Measurements from ENCODE around the gene C19orf12. TPM values are rescaled to one million over a fixed set of nuclear protein-coding genes. Genes with fewer than 3 reads are reported as not detected.

The C19orf12 gene
- total and polyA plus RNA-seq, 7 donors = 37.5 to 142 (median 65.4) TPM

GRCh38 chr19:29668746-29669609 is 46.1 kb downstream of the C19orf12 start:
- peak in 1 of 2 donors; percentile 70 for DNase-seq
- intact Hi-C loops (cut with DNase I) = no loop called here
- peaks cover 4% of the 10 kb centered on the region in 2 donors for H3K36me3 ChIP-seq (ENCODE audit: insufficient read depth in 1 of 2, low read depth in 1 of 2)
- H3K4me1 ChIP-seq = peaks cover 71% of the 10 kb centered on the region
- 65 to 82% (median 67%) methylated on average over 13 of the region's 13 CpGs for WGBS, 3 donors
- peak; percentile 33 for TF ChIP-seq CTCF (IDR thresholded peaks at IDR 0.05)
- no peaks in the 10 kb centered on the region for H3K9me3 ChIP-seq
- H3K27me3 ChIP-seq (ENCODE audit: insufficient read depth in 3 of 3, low read length in 2 of 3) = no peaks in the 10 kb centered on the region
- H3K4me3 ChIP-seq = peak overlapping the region; percentile 75
- ATAC-seq = no peak
- H3K27ac ChIP-seq = peak overlapping the region; percentile 86

- intact Hi-C loops (cut with DNase I) = loop anchor here in 1 of 2 donors (2.0 kb wide), 1 partner anchor 61 kb away; the partner anchor contains the start of gene POP4
- peak overlapping the region; percentile 75 for H3K4me3 ChIP-seq
Observed at GRCh38 chr19:29667901-29668341, 47.1 kb downstream of the C19orf12 start.

GRCh38 chr19:29667387-29667783 is 47.7 kb downstream of the C19orf12 start:
- H3K4me1 ChIP-seq = peaks cover 71% of the 10 kb centered on the region
- no peak for TF ChIP-seq CTCF (IDR thresholded peaks at IDR 0.05)
- no peaks in the 10 kb centered on the region for H3K27me3 ChIP-seq (ENCODE audit: insufficient read depth in 3 of 3, low read length in 2 of 3)
- DNase-seq = no peak
- peak overlapping the region; percentile 86 for H3K27ac ChIP-seq
- no peak for ATAC-seq
- intact Hi-C loops (cut with DNase I) = loop anchor here in 1 of 2 donors (2.0 kb wide), 1 partner anchor 61 kb away; the partner anchor contains the start of gene POP4
- H3K36me3 ChIP-seq (ENCODE audit: insufficient read depth in 1 of 2, low read depth in 1 of 2) = no peaks in the 10 kb centered on the region
- WGBS, 3 donors = 37 to 48% (median 42%) methylated on average over 11 of the region's 11 CpGs
- no peaks in the 10 kb centered on the region for H3K9me3 ChIP-seq
- H3K4me3 ChIP-seq = peak overlapping the region; percentile 75

More at GRCh38 chr19:29667901-29668341, 47.1 kb downstream of the C19orf12 start:
- peak overlapping the region; percentile 86 for H3K27ac ChIP-seq
- no peaks in the 10 kb centered on the region for H3K9me3 ChIP-seq
- H3K4me1 ChIP-seq = peaks cover 71% of the 10 kb centered on the region
- no peak for DNase-seq
- TF ChIP-seq CTCF (IDR thresholded peaks at IDR 0.05) = peak; percentile 7
- H3K27me3 ChIP-seq (ENCODE audit: insufficient read depth in 3 of 3, low read length in 2 of 3) = no peaks in the 10 kb centered on the region
- WGBS, 3 donors = 36 to 54% (median 46%) methylated on average over 7 of the region's 7 CpGs
- no peaks in the 10 kb centered on the region for H3K36me3 ChIP-seq (ENCODE audit: insufficient read depth in 1 of 2, low read depth in 1 of 2)
- no peak for ATAC-seq

- Histone ChIP-seq H3K4me3 (peak overlapping the region; percentile 75), H3K27ac (peak overlapping the region; percentile 86), H3K36me3 (ENCODE audit: insufficient read depth in 1 of 2, low read depth in 1 of 2) (no peaks in the 10 kb centered on the region), H3K9me3 (no peaks in the 10 kb centered on the region), H3K4me1 (peaks cover 69% of the 10 kb centered on the region), H3K27me3 (ENCODE audit: insufficient read depth in 3 of 3, low read length in 2 of 3) (no peaks in the 10 kb centered on the region)
- ATAC-seq = no peak
- no peak for TF ChIP-seq CTCF (IDR thresholded peaks at IDR 0.05)
- 6 to 7% (median 7%) methylated on average over 20 of the region's 20 CpGs for WGBS, 3 donors
- intact Hi-C loops (cut with DNase I) = loop anchor here in 1 of 2 donors (2.0 kb wide), 1 partner anchor 60 kb away; the partner anchor contains the start of gene POP4
- peak; percentile 82 to 88 for DNase-seq
Observed at GRCh38 chr19:29666578-29667386, 48.3 kb downstream of the C19orf12 start.

Measured in psoas muscle (tissue), 8 donors.